Colonic mucosa (tissue), 4 donors: ENCODE results near the gene MGA. TPM values are rescaled to one million over a fixed set of nuclear protein-coding genes. Genes with fewer than 3 reads are reported as not detected.

Source experiments
- DNase-seq: peaks from one replicate; pipeline ENCODE4 v3.0.0-alpha.2; 2020
- H3K27ac ChIP-seq: fragments of 200-600 bp; one replicate; pipeline ENCODE4 v1.8.0; 2021
- H3K27me3 ChIP-seq: fragments of 200-600 bp; one replicate; pipeline ENCODE4 v1.8.0; 2021
- H3K36me3 ChIP-seq: fragments of 200-600 bp; one replicate; pipeline ENCODE4 v1.8.0; 2021
- H3K4me1 ChIP-seq: fragments of 200-600 bp; one replicate; pipeline ENCODE4 v1.8.0; 2021; ENCODE audit warnings: mild to moderate bottlenecking
- H3K4me3 ChIP-seq: fragments of 200-600 bp; one replicate; pipeline ENCODE4 v1.8.0; 2021
- H3K9ac ChIP-seq, 2 donors: one replicate each; pipeline ENCODE4 v1.7.0; 2013; ENCODE audit warnings: control low read depth in 2 of 2, low read depth in 2 of 2, low read length in 2 of 2
- H3K9me3 ChIP-seq: fragments of 200-600 bp; one replicate; pipeline ENCODE4 v1.8.0; 2021
- CTCF ChIP-seq: fragments of 200-600 bp; IDR thresholded peaks from one replicate; pipeline ENCODE4 v1.8.0; 2022; ENCODE audit warnings: antibody characterized with exemption, mild to moderate bottlenecking
- intact Hi-C: fragments of 100-400 bp; cut with DNase I; formaldehyde crosslinking; loops from one replicate; pipeline ENCODE4 v1.14.1; 2022
- total RNA-seq, 2 donors: library from RNA; stranded (reverse); fragmentation: NEBNext Ultra II Directional in 1 of 2; extraction: Animal tissue kit (Norgen Biotek cat#: 25700) in 1 of 2; gene quantifications; one replicate each; pipeline ENCODE4 v1.2.1, GENCODE V29; 2021
- donor health status: healthy.
- donor health status: DM: no; HTN: no; CAD: no.
- donor health status: DM: no; HTN: no; CAD: no.

Gene MGA
- total RNA-seq, 2 donors from 2014 or later = 21.8 to 25.8 TPM

DNA sequence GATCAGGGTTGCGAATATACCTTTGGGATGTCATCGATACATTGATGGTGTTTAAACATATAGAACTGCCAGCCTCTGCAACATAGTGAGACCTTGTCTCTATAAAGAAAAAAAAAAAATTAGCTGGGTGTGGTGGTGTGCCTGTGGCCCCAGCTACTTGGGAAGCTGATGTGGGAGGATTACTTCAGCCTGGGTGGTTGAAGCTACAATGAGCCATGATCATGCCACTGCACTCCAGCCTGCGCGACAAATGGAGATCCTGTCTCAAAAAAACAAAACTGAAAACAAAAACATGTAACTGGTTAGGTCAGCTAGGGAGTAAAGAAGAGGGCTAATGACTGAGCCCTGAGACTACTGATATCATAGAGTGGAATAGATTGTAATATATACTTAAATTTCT is 30.7 kb upstream of the MGA start:
- no peak for TF ChIP-seq CTCF

DNA sequence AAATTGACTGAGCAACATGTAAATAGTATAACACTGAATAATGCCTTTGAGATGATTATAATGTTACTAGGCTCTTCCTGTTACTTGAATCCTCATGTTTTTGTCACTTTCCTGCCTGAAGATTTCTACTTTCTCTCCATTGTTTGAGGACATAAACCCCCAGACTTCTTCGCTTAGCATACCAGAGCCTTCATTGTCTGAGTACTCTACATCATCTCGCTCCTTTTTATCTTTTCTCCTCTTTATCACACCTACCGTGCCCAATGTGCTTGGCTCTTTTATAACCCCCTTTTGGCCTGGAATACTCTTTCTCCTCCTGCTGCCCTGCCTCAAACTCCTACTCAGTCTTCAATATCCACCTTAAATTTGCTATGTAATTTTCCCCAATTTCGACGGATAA is 30.3 kb upstream of the MGA start:
- H3K27me3 ChIP-seq = no peaks in the 10 kb centered on the region
- H3K27ac ChIP-seq = no peak overlapping the region
- TF ChIP-seq CTCF = no peak
- H3K9ac ChIP-seq = no peak overlapping the region
- no peaks in the 10 kb centered on the region for H3K9me3 ChIP-seq
- no peak overlapping the region for H3K4me3 ChIP-seq
- DNase-seq = no peak
- no peaks in the 10 kb centered on the region for H3K4me1 ChIP-seq
- intact Hi-C loops = no loop called here
- H3K36me3 ChIP-seq = no peaks in the 10 kb centered on the region

More for the DNA sequence above, 30.7 kb upstream of the MGA start:
- no peaks in the 10 kb centered on the region for H3K36me3 ChIP-seq
- no peak for DNase-seq
- H3K4me3 ChIP-seq = no peak overlapping the region
- no peak overlapping the region for H3K9ac ChIP-seq
- no peak overlapping the region for H3K27ac ChIP-seq
- intact Hi-C loops = no loop called here
- H3K9me3 ChIP-seq = no peaks in the 10 kb centered on the region
- no peaks in the 10 kb centered on the region for H3K4me1 ChIP-seq
- no peaks in the 10 kb centered on the region for H3K27me3 ChIP-seq

GRCh38 chr15:41630616-41631217 is 29.5 kb upstream of the MGA start:
- intact Hi-C loops = no loop called here
- H3K36me3 ChIP-seq = no peaks in the 10 kb centered on the region
- no peaks in the 10 kb centered on the region for H3K27me3 ChIP-seq
- H3K4me3 ChIP-seq = no peak overlapping the region
- no peak for DNase-seq
- H3K9me3 ChIP-seq = no peaks in the 10 kb centered on the region
- no peak for TF ChIP-seq CTCF
- no peaks in the 10 kb centered on the region for H3K4me1 ChIP-seq
- peak overlapping the region; percentile 6 for H3K27ac ChIP-seq
- no peak overlapping the region for H3K9ac ChIP-seq

GRCh38 chr15:41631880-41632470 is 28.2 kb upstream of the MGA start:
- intact Hi-C loops = no loop called here
- Histone ChIP-seq H3K9me3 (no peaks in the 10 kb centered on the region), H3K36me3 (no peaks in the 10 kb centered on the region), H3K27me3 (no peaks in the 10 kb centered on the region), H3K27ac (no peak overlapping the region), H3K9ac (no peak overlapping the region), H3K4me1 (no peaks in the 10 kb centered on the region), H3K4me3 (no peak overlapping the region)
- no peak for TF ChIP-seq CTCF
- no peak for DNase-seq

DNA sequence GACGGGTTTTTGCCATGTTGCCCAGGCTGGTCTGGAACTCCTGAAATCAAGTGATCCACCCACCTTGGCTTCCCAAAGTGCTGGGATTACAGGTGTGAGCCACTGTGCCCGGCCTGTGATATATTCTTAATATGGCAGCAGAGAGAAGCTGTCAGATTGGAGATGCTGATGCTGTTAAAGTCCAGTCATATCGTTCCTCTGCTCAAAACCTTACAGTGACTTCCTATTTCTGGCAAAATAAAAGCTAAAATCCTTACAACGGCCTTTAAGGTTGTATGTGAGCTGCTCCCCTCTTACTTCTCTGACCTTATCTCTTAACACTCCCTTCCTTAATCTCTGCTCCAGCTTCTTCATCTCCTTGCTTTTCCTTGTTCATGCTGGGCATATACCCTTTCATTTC is 26.6 kb upstream of the MGA start:
- intact Hi-C loops = no loop called here
- Histone ChIP-seq H3K27me3 (no peaks in the 10 kb centered on the region), H3K4me1 (no peaks in the 10 kb centered on the region), H3K4me3 (no peak overlapping the region), H3K9me3 (no peaks in the 10 kb centered on the region), H3K36me3 (no peaks in the 10 kb centered on the region), H3K9ac (no peak overlapping the region), H3K27ac (no peak overlapping the region)
- DNase-seq = no peak
- no peak for TF ChIP-seq CTCF
